Memory B cell (primary cell): ENCODE measurements around the gene OBSCN.

Source experiments
- ATAC-seq: fragments of 150-1000 bp; cut with Tn5 transposase; 2 replicates; pipeline ENCODE4 v1.10.0; 2021; ENCODE audit warnings: low read depth, mild to moderate bottlenecking, moderate library complexity
- DNase-seq, 2 donors: peaks; one replicate each; pipeline ENCODE4 v3.0.0; 2022; ENCODE audit warnings: low spot score in 2 of 2
- H3K27ac Mint-ChIP-seq: one replicate; pipeline ENCODE4 v1.8.0; 2022; ENCODE audit warnings: mild to moderate bottlenecking, moderate library complexity, mixed read lengths
- H3K27me3 Mint-ChIP-seq: one replicate; pipeline ENCODE4 v1.8.0; 2022; ENCODE audit warnings: mixed read lengths
- H3K36me3 Mint-ChIP-seq: one replicate; pipeline ENCODE4 v1.8.0; 2022; ENCODE audit warnings: mild to moderate bottlenecking, mixed read lengths
- H3K4me1 Mint-ChIP-seq: one replicate; pipeline ENCODE4 v1.8.0; 2022; ENCODE audit warnings: mixed read lengths
- H3K4me3 Mint-ChIP-seq: one replicate; pipeline ENCODE4 v1.8.0; 2022; ENCODE audit warnings: mild to moderate bottlenecking, moderate library complexity, mixed read lengths
- H3K9me3 Mint-ChIP-seq: one replicate; pipeline ENCODE4 v1.8.0; 2022; ENCODE audit warnings: mixed read lengths

Gene OBSCN

DNA sequence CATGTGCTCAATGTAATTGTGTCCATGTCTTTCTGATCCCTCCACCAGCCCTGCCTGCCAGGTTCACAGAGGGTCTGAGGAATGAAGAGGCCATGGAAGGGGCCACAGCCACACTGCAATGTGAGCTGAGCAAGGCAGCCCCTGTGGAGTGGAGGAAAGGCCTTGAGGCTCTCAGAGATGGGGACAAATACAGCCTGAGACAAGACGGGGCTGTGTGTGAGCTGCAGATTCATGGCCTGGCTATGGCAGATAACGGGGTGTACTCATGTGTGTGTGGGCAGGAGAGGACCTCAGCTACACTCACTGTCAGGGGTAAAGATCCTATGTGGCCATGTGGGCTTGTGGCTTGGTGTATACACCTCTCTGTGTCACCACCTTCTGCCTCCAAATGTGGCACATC lies 91.4 kb downstream of the OBSCN start:
- peaks cover 2% of the 10 kb centered on the region for H3K4me1 Mint-ChIP-seq
- H3K9me3 Mint-ChIP-seq: peaks cover 29% of the 10 kb centered on the region
- H3K4me3 Mint-ChIP-seq: no peak overlapping the region
- peaks cover 29% of the 10 kb centered on the region for H3K36me3 Mint-ChIP-seq
- H3K27ac Mint-ChIP-seq: no peak overlapping the region
- ATAC-seq: no peak
- H3K27me3 Mint-ChIP-seq: peaks cover 3% of the 10 kb centered on the region
- DNase-seq: no peak

DNA sequence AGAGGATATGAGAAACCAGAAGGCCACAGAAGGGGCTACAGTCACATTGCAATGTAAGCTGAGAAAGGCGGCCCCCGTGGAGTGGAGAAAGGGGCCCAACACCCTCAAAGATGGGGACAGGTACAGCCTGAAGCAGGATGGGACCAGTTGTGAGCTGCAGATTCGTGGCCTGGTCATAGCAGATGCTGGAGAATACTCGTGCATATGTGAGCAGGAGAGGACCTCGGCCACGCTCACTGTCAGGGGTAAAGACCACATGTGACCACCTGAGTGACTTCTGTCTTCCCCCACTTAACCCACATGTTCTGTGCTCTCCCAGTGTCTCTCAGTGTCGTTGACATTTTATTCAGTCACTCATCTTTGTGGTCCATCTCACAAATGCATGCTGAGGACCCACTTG lies 92.1 kb downstream of the OBSCN start:
- Mint-ChIP-seq H3K4me1 (peaks cover 2% of the 10 kb centered on the region), H3K36me3 (peaks cover 30% of the 10 kb centered on the region), H3K9me3 (peaks cover 33% of the 10 kb centered on the region), H3K4me3 (no peak overlapping the region), H3K27ac (no peak overlapping the region), H3K27me3 (peaks cover 3% of the 10 kb centered on the region)
- DNase-seq (no peak), ATAC-seq (no peak)

DNA sequence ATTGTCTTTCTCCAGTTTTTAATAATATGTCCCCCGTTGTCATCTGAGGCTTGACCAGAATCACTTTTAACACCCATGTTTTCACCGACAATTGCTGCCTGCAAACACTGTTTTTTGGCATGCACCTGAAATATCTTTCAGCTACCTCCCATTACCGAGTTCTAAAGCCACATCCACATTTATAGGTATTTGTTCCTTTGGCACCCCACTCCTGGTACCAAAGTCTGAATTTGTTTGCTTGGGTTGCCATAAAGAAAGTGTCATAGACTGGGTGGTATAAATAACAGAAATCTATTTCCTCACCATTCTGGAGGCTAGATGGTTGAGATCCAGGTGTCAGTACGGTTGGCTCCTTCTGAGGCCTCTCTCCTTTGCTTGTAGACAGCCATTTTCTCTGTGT lies 94.2 kb downstream of the OBSCN start:
- ATAC-seq: no peak
- Mint-ChIP-seq H3K27ac (no peak overlapping the region), H3K9me3 (peaks cover 32% of the 10 kb centered on the region), H3K4me1 (peaks cover 1% of the 10 kb centered on the region), H3K4me3 (no peak overlapping the region), H3K27me3 (peaks cover 3% of the 10 kb centered on the region), H3K36me3 (peaks cover 28% of the 10 kb centered on the region)
- DNase-seq: no peak

DNA sequence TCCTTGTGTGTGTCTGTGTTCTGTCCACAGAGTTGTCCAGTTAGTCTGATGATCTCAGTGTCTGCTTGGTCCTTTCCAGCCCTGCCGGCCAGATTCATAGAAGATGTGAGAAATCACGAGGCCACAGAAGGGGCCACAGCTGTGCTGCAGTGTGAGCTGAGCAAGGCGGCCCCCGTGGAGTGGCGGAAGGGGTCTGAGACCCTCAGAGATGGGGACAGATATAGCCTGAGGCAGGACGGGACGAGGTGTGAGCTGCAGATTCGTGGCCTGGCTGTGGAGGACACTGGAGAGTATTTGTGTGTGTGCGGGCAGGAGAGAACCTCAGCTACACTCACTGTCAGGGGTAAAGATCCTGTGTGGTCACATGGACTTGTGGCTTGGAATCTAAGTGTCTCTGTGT lies 95.8 kb downstream of the OBSCN start:
- DNase-seq (no peak), ATAC-seq (no peak)
- Mint-ChIP-seq H3K4me3 (no peak overlapping the region), H3K9me3 (peaks cover 23% of the 10 kb centered on the region), H3K27me3 (peaks cover 3% of the 10 kb centered on the region), H3K36me3 (peaks cover 21% of the 10 kb centered on the region), H3K27ac (no peak overlapping the region), H3K4me1 (no peaks in the 10 kb centered on the region)

DNA sequence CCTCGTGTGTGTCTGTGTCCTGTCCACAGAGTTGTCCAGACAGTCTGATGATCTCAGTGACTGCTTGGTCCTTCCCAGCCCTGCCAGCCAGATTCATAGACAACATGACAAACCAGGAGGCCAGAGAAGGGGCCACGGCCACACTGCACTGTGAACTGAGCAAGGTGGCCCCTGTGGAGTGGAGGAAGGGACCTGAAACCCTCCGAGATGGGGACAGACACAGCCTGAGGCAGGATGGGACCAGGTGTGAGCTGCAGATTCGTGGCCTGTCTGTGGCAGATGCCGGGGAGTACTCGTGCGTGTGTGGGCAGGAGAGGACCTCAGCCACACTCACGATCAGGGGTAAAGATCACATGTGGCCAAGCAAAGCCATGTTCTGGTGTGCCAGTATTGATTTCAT lies 96.4 kb downstream of the OBSCN start:
- H3K36me3 Mint-ChIP-seq: peaks cover 21% of the 10 kb centered on the region
- peaks cover 4% of the 10 kb centered on the region for H3K27me3 Mint-ChIP-seq
- no peak overlapping the region for H3K4me3 Mint-ChIP-seq
- DNase-seq (no peak), ATAC-seq (no peak)
- no peak overlapping the region for H3K27ac Mint-ChIP-seq
- peaks cover 25% of the 10 kb centered on the region for H3K9me3 Mint-ChIP-seq
- H3K4me1 Mint-ChIP-seq: no peaks in the 10 kb centered on the region

DNA sequence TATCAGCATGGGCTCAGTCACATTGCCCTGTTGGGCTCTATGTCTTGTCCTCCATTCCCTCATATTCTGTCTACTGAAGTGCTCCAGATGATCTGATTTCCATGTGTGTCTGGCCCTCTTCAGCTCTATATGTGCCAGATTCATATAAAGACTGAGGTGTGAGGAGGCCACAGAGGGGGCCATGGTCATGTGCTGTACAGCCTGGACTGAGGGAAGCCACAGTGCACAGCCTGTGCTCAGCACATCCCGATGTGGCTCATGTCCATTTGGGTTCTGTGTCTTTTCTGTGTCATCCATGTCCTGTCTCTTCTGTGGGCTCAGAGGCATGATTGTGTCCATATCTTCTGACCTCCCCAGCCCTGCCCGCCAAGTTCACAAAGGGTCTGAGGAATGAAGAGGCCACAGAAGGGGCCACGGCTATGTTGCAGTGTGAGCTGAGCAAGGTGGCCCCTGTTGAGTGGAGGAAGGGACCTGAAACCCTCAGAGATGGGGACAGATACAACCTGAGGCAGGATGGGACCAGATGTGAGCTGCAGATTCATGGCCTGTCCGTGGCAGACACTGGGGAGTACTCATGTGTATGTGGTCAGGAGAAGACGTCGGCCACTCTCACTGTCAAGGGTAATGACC lies 97.0 kb downstream of the OBSCN start:
- Mint-ChIP-seq H3K27me3 (peaks cover 4% of the 10 kb centered on the region), H3K9me3 (peaks cover 25% of the 10 kb centered on the region), H3K4me1 (no peaks in the 10 kb centered on the region), H3K4me3 (no peak overlapping the region), H3K27ac (no peak overlapping the region), H3K36me3 (peaks cover 21% of the 10 kb centered on the region)
- ATAC-seq (no peak), DNase-seq (no peak)

DNA sequence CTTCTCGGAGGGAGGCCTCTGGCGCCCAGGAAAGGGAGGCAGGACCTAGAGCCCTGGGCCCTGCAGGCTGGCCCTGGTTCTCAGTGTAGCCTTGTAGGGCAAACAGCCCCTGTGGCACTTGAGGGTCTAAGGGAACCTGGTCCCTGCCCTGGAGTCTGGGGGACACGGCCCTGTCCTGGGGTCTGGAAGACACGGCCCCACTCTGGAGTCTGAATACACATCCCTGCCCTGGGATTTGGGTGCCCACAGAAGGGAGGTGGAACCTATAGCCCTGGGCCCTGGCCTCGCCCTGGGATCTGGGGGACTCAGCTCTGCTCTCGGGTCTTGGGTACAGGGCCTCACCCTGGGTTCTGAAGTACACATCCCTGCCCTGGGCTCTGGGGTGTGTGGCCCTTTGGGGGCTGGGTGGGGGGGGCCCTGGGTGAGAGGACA lies 97.9 kb downstream of the OBSCN start:
- peaks cover 22% of the 10 kb centered on the region for H3K9me3 Mint-ChIP-seq
- H3K27ac Mint-ChIP-seq: no peak overlapping the region
- ATAC-seq (no peak), DNase-seq (no peak)
- H3K27me3 Mint-ChIP-seq: peaks cover 2% of the 10 kb centered on the region
- H3K4me1 Mint-ChIP-seq: no peaks in the 10 kb centered on the region
- H3K36me3 Mint-ChIP-seq: peaks cover 17% of the 10 kb centered on the region
- H3K4me3 Mint-ChIP-seq: no peak overlapping the region

DNA sequence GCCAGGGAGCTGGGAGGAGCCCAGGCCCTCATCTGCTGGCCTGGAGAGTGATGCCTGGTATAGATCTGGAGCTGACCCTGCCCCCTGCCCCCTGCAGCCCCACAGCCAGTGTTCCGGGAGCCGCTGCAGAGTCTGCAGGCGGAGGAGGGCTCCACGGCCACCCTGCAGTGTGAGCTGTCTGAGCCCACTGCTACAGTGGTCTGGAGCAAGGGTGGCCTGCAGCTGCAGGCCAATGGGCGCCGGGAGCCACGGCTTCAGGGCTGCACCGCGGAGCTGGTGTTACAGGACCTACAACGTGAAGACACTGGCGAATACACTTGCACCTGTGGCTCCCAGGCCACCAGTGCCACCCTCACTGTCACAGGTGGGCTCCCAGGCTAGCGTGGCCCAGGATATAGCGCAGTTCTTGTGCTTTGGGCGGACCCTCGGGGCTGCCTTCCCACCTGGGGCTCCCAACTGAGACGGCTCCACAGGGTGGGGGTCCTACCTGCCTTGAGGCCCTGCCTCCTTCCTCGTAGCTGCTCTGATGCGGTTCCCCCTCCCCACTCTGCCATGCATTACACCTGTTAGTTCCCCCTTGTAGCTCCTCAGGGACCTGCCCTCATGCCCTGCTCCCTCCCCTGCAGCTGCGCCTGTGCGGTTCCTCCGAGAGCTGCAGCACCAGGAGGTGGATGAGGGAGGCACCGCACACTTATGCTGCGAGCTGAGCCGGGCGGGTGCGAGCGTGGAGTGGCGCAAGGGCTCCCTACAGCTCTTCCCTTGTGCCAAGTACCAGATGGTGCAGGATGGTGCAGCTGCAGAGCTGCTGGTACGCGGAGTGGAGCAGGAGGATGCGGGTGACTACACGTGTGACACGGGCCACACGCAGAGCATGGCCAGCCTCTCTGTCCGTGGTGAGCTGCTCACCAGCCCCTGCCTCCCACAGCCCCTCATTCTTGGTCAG lies 98.7 kb downstream of the OBSCN start:
- no peak overlapping the region for H3K27ac Mint-ChIP-seq
- H3K9me3 Mint-ChIP-seq: peaks cover 16% of the 10 kb centered on the region
- H3K4me1 Mint-ChIP-seq: no peaks in the 10 kb centered on the region
- peaks cover 2% of the 10 kb centered on the region for H3K27me3 Mint-ChIP-seq
- no peak overlapping the region for H3K4me3 Mint-ChIP-seq
- DNase-seq: no peak
- H3K36me3 Mint-ChIP-seq: peaks cover 11% of the 10 kb centered on the region
- ATAC-seq: no peak

DNA sequence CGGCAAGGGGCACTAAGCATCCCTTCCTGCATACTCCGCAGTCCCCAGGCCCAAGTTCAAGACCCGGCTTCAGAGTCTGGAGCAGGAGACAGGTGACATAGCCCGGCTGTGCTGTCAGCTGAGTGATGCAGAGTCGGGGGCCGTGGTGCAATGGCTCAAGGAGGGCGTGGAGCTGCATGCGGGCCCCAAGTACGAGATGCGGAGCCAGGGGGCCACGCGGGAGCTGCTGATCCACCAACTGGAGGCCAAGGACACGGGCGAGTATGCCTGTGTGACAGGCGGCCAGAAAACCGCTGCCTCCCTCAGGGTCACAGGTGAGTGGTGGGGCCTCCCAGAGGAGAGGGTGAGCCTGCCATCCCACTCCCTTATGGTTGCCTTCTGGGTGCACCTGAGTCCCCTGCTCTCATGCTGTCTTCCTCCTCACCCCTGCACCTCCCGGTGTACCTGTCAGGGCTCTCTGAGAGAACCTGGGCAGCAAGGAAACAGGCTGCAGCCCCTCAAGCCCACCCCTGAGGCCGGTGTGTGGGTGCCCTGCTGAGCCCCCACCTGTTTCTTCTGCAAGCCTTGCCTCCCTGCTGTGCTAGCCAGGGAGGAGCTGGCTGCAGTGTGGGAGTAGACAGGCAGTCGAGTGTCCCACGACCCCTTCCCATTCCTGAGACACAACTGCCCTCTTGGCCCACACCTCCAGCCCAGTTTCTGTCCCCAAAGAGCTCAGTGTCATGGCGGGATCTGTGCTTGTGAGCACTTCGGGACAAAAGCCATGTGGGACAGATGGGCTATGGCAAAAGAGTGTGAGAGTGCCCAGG lies 99.6 kb downstream of the OBSCN start:
- Mint-ChIP-seq H3K9me3 (peaks cover 11% of the 10 kb centered on the region), H3K4me1 (no peaks in the 10 kb centered on the region), H3K27ac (no peak overlapping the region), H3K27me3 (peaks cover 2% of the 10 kb centered on the region), H3K4me3 (no peak overlapping the region), H3K36me3 (peaks cover 7% of the 10 kb centered on the region)
- DNase-seq: no peak
- no peak for ATAC-seq

DNA sequence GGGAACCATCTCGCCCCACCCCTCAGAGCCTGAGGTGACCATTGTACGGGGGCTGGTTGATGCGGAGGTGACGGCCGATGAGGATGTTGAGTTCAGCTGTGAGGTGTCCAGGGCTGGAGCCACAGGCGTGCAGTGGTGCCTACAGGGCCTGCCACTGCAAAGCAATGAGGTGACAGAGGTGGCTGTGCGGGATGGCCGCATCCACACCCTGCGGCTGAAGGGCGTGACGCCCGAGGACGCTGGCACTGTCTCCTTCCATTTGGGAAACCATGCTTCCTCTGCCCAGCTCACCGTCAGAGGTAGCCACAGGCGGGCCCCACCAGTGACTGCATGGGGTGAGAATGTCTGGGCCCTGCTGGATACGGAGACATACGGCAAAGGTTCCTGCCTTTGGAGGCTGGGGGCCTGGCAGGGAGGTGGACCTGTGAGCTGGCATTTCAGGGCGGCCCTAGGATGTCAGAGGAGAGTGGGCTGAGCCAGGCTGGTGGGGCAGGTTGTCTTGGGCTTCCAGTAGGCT lies 100.3 kb downstream of the OBSCN start:
- ATAC-seq: no peak
- H3K9me3 Mint-ChIP-seq: peaks cover 8% of the 10 kb centered on the region
- H3K27ac Mint-ChIP-seq: no peak overlapping the region
- peaks cover 6% of the 10 kb centered on the region for H3K36me3 Mint-ChIP-seq
- DNase-seq: no peak
- H3K4me1 Mint-ChIP-seq: no peaks in the 10 kb centered on the region
- H3K4me3 Mint-ChIP-seq: no peak overlapping the region
- H3K27me3 Mint-ChIP-seq: peaks cover 2% of the 10 kb centered on the region

DNA sequence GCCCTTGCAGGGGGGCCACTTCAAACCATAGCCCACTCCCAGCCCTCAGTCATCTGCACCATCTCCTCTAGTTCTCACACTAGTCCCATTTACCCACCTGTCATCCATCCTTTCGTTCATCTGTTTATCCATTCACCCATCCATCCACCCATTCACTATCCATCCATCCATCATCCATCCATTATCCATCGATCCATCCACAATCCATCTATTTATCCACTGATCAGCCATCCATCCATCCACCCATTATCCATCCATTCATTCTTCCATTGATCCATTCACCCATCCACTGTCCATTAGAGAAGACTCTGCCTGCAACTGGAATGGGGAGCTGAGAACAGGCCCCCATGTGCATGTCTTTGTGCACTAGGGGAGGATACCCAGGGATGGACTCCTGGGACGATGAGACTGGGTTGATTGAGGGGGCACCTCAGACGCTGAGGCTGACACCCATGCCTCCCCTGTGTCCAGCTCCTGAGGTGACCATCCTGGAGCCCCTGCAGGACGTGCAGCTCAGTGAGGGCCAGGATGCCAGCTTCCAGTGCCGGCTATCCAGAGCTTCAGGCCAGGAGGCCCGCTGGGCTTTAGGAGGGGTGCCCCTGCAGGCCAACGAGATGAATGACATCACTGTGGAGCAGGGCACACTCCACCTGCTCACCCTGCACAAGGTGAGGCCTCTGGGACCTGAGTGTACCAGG lies 100.9 kb downstream of the OBSCN start:
- peaks cover 2% of the 10 kb centered on the region for H3K27me3 Mint-ChIP-seq
- ATAC-seq (no peak), DNase-seq (no peak)
- peaks cover 6% of the 10 kb centered on the region for H3K36me3 Mint-ChIP-seq
- H3K27ac Mint-ChIP-seq: no peak overlapping the region
- H3K9me3 Mint-ChIP-seq: peaks cover 8% of the 10 kb centered on the region
- no peak overlapping the region for H3K4me3 Mint-ChIP-seq
- no peaks in the 10 kb centered on the region for H3K4me1 Mint-ChIP-seq

DNA sequence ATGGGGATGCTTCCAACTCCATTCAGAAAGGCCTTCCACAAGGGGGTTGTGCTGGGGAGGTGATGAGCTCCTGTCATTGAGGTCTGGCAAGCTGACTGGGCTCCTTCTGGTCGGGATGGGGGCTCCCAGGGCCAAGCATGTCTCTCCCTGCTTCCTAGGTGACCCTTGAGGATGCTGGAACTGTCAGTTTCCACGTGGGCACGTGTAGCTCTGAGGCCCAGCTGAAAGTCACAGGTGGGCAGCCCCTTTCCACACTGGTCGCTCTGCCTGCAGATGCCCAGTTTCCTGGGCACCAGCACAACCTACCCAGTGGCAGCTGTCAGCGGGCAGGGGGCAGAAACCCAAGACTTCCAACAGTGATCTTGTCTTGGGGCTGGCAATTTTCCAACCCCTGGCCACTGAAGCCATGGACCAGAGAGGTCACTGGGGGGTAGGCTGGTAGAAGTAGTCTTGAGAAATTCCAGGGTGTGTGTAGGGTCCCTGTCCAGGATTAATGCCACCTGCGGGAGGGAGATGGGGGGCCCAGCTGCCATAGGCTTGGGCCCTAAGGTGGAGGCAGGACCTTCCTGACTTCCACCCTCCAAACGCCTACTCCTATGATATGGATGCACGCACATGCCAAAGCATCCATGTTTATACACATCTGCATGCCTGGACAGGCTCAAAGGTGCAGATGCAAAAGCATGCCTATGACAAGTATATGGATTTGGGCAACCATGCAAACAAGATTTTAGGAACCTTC lies 101.7 kb downstream of the OBSCN start:
- H3K27me3 Mint-ChIP-seq: peaks cover 2% of the 10 kb centered on the region
- H3K4me3 Mint-ChIP-seq: no peak overlapping the region
- DNase-seq (no peak), ATAC-seq (no peak)
- H3K27ac Mint-ChIP-seq: no peak overlapping the region
- no peaks in the 10 kb centered on the region for H3K4me1 Mint-ChIP-seq
- H3K9me3 Mint-ChIP-seq: peaks cover 6% of the 10 kb centered on the region
- peaks cover 3% of the 10 kb centered on the region for H3K36me3 Mint-ChIP-seq
